Lower leg skin (tissue), 3 donors: ENCODE data around the gene SLC35E3.
"Not testable (repeated sequence)": the region's sequence is repeated elsewhere in the genome, so short reads cannot be mapped to it uniquely, and the experiment has no call there.

ENCODE experiments used
- CTCF ChIP-seq, 3 donors: fragments of 450-650 bp; IDR thresholded peaks; one replicate each; pipeline ENCODE4 v1.5.1; 2016; ENCODE audit warnings: antibody characterized with exemption in 3 of 3, mild to moderate bottlenecking in 3 of 3, moderate library complexity in 2 of 3
- POLR2A ChIP-seq, 2 donors: fragments of 450-650 bp; IDR thresholded peaks; one replicate each; pipeline ENCODE4 v1.6.1; 2016 to 2017; ENCODE audit warnings: antibody characterized with exemption in 2 of 2, mild to moderate bottlenecking in 1 of 2, moderate library complexity in 1 of 2

- TF ChIP-seq CTCF, POLR2A (IDR thresholded peaks at IDR 0.05): not testable (repeated sequence)
These were observed 73.5 kb downstream of the SLC35E3 start for GRCh38 chr12:68819481-68819880.
